Measurements from ENCODE around the gene PRND.
"Not testable (repeated sequence)": the region's sequence is repeated elsewhere in the genome, so short reads cannot be mapped to it uniquely, and the experiment has no call there.

Gene PRND

GRCh38 chr20:4765681-4766080 is 44.0 kb downstream of the PRND start:
- no peak for TF ChIP-seq CTCF (conservative IDR thresholded peaks at IDR 0.05; ENCODE audit: control insufficient read depth, insufficient read depth, low read depth, low read length)
- no peak for DNase-seq (ENCODE audit: low read depth)
- H3K4me3 ChIP-seq (ENCODE audit: control insufficient read depth, low read depth, low read length): no peak overlapping the region

GRCh38 chr20:4766631-4767030 is 44.9 kb downstream of the PRND start:
- no peak overlapping the region for H3K4me3 ChIP-seq (ENCODE audit: control insufficient read depth, low read depth, low read length)
- no peak for DNase-seq (ENCODE audit: low read depth)
- TF ChIP-seq CTCF (conservative IDR thresholded peaks at IDR 0.05; ENCODE audit: control insufficient read depth, insufficient read depth, low read depth, low read length): no peak

GRCh38 chr20:4767084-4767483 is 45.4 kb downstream of the PRND start:
- H3K4me3 ChIP-seq (ENCODE audit: control insufficient read depth, low read depth, low read length): no peak overlapping the region
- DNase-seq (ENCODE audit: low read depth): no peak
- TF ChIP-seq CTCF (conservative IDR thresholded peaks at IDR 0.05; ENCODE audit: control insufficient read depth, insufficient read depth, low read depth, low read length): no peak

GRCh38 chr20:4769328-4769727 is 47.6 kb downstream of the PRND start:
- H3K4me3 ChIP-seq (ENCODE audit: control insufficient read depth, low read depth, low read length): no peak overlapping the region
- no peak for TF ChIP-seq CTCF (conservative IDR thresholded peaks at IDR 0.05; ENCODE audit: control insufficient read depth, insufficient read depth, low read depth, low read length)
- no peak for DNase-seq (ENCODE audit: low read depth)

- no peak overlapping the region for H3K4me3 ChIP-seq (ENCODE audit: control insufficient read depth, low read depth, low read length)
- no peak for DNase-seq (ENCODE audit: low read depth)
- no peak for TF ChIP-seq CTCF (conservative IDR thresholded peaks at IDR 0.05; ENCODE audit: control insufficient read depth, insufficient read depth, low read depth, low read length)
Observed at GRCh38 chr20:4770026-4770425, 48.3 kb downstream of the PRND start.

- DNase-seq (ENCODE audit: low read depth): no peak
- no peak overlapping the region for H3K4me3 ChIP-seq (ENCODE audit: control insufficient read depth, low read depth, low read length)
- TF ChIP-seq CTCF (conservative IDR thresholded peaks at IDR 0.05; ENCODE audit: control insufficient read depth, insufficient read depth, low read depth, low read length): no peak
Observed at GRCh38 chr20:4771004-4771403, 49.3 kb downstream of the PRND start.

- DNase-seq (ENCODE audit: low read depth): no peak
- H3K4me3 ChIP-seq (ENCODE audit: control insufficient read depth, low read depth, low read length): no peak overlapping the region
- no peak for TF ChIP-seq CTCF (conservative IDR thresholded peaks at IDR 0.05; ENCODE audit: control insufficient read depth, insufficient read depth, low read depth, low read length)
Observed at GRCh38 chr20:4772132-4772531, 50.4 kb downstream of the PRND start.

GRCh38 chr20:4773014-4773413 is 51.3 kb downstream of the PRND start:
- not testable (repeated sequence) for H3K4me3 ChIP-seq (ENCODE audit: control insufficient read depth, low read depth, low read length); DNase-seq (ENCODE audit: low read depth)
